OCI-LY3 (cell line): ENCODE data around the gene MUC2.

Source experiments
- H2AFZ ChIP-seq: fragments of 200-600, 300-600 bp; shearing (Covaris generic); 2 replicates; pipeline ENCODE4 v1.6.0; 2014; ENCODE audit warnings: antibody characterized with exemption, low read depth, low read length
- H3K27ac ChIP-seq: fragments of 200-600, 300-600 bp; sonication (generic); 2 replicates; pipeline ENCODE4 v1.5.1; 2014; ENCODE audit warnings: mild to moderate bottlenecking, low read length, moderate library complexity, mixed read lengths
- H3K27me3 ChIP-seq: fragments of 200-600, 300-600 bp; sonication (generic); 2 replicates; pipeline ENCODE4 v1.6.1; 2014; ENCODE audit warnings: low read depth, low read length, mixed read lengths
- H3K36me3 ChIP-seq: fragments of 200-600, 300-600 bp; sonication (generic); replicated peaks from 2 replicates; pipeline ENCODE3; 2014; ENCODE audit warnings: low read depth, low read length, mixed read lengths
- H3K4me1 ChIP-seq: fragments of 300-600, 200-600 bp; sonication (generic); 2 replicates; pipeline ENCODE4 v1.6.1; 2014; ENCODE audit warnings: low read length, mixed read lengths
- H3K4me2 ChIP-seq: fragments of 200-600, 300-600 bp; sonication (generic); 2 replicates; pipeline ENCODE4 v1.6.1; 2014; ENCODE audit warnings: low read length, mixed read lengths
- H3K4me3 ChIP-seq: fragments of 300-600, 200-600 bp; sonication (generic); 2 replicates; pipeline ENCODE4 v1.5.1; 2014; ENCODE audit warnings: antibody characterized with exemption, mild to moderate bottlenecking, low read length, moderate library complexity
- H3K79me2 ChIP-seq: fragments of 300-600, 200-600 bp; shearing (Covaris generic); 2 replicates; pipeline ENCODE4 v1.6.1; 2014; ENCODE audit warnings: mild to moderate bottlenecking, low read length, mixed read lengths
- H3K9ac ChIP-seq: fragments of 300-600, 200-600 bp; shearing (Covaris generic); 2 replicates; pipeline ENCODE4 v1.6.0; 2014; ENCODE audit warnings: mild to moderate bottlenecking, low read length, moderate library complexity
- H3K9me3 ChIP-seq: fragments of 200-600, 300-600 bp; shearing (Covaris generic); 2 replicates; pipeline ENCODE4 v1.6.1; 2014; ENCODE audit warnings: low read length, mixed read lengths; ENCODE audit not compliant: insufficient read depth
- H4K20me1 ChIP-seq: fragments of 200-600, 300-600 bp; sonication (generic); 2 replicates; pipeline ENCODE4 v1.6.1; 2016; ENCODE audit warnings: low read length, mixed read lengths; ENCODE audit not compliant: insufficient read depth
- CTCF ChIP-seq: fragments of 200-600, 300-600 bp; sonication (generic); IDR thresholded peaks from 2 replicates; pipeline ENCODE4 v1.5.1; 2014; ENCODE audit warnings: antibody characterized with exemption, low read length, low read depth
- EZH2phosphoT487 ChIP-seq: fragments of 200-600 bp; shearing (Covaris generic); IDR thresholded peaks from 2 replicates; pipeline ENCODE4 v1.6.1; 2018; ENCODE audit warnings: antibody characterized with exemption, mixed run types, low read depth

MUC2 gene

GRCh38 chr11:1117992-1118391 is 43.3 kb downstream of the MUC2 start:
- TF ChIP-seq CTCF (no peak), EZH2phosphoT487 (no peak)
- H3K36me3 ChIP-seq: no peaks in the 10 kb centered on the region
- no peak overlapping the region for H2AFZ ChIP-seq
- H3K9ac ChIP-seq: no peak overlapping the region
- no peaks in the 10 kb centered on the region for H4K20me1 ChIP-seq
- no peaks in the 10 kb centered on the region for H3K79me2 ChIP-seq
- no peaks in the 10 kb centered on the region for H3K9me3 ChIP-seq
- H3K4me2 ChIP-seq: no peak overlapping the region
- H3K4me3 ChIP-seq: no peak overlapping the region
- H3K27ac ChIP-seq: no peak overlapping the region
- H3K4me1 ChIP-seq: no peaks in the 10 kb centered on the region
- H3K27me3 ChIP-seq: no peaks in the 10 kb centered on the region

GRCh38 chr11:1118755-1119603 is 44.3 kb downstream of the MUC2 start:
- Histone ChIP-seq H3K79me2 (no peaks in the 10 kb centered on the region), H3K9ac (no peak overlapping the region), H3K27me3 (no peaks in the 10 kb centered on the region), H3K4me2 (no peak overlapping the region), H2AFZ (no peak overlapping the region), H3K4me1 (no peaks in the 10 kb centered on the region), H3K9me3 (no peaks in the 10 kb centered on the region), H3K27ac (no peak overlapping the region), H3K4me3 (no peak overlapping the region), H3K36me3 (no peaks in the 10 kb centered on the region), H4K20me1 (no peaks in the 10 kb centered on the region)
- TF ChIP-seq EZH2phosphoT487: no peak
- no peak for TF ChIP-seq CTCF

- Histone ChIP-seq H3K27ac (no peak overlapping the region), H3K79me2 (no peaks in the 10 kb centered on the region), H3K27me3 (no peaks in the 10 kb centered on the region), H3K9me3 (no peaks in the 10 kb centered on the region), H3K4me3 (no peak overlapping the region), H3K9ac (no peak overlapping the region), H4K20me1 (no peaks in the 10 kb centered on the region), H2AFZ (no peak overlapping the region), H3K4me2 (no peak overlapping the region), H3K4me1 (no peaks in the 10 kb centered on the region), H3K36me3 (no peaks in the 10 kb centered on the region)
- TF ChIP-seq CTCF: no peak
These were observed 45.0 kb downstream of the MUC2 start for GRCh38 chr11:1119604-1120146.

- no peak overlapping the region for H3K27ac ChIP-seq
- H4K20me1 ChIP-seq: no peaks in the 10 kb centered on the region
These were observed 46.1 kb downstream of the MUC2 start for GRCh38 chr11:1120532-1121330.

More at GRCh38 chr11:1120532-1121330, 46.1 kb downstream of the MUC2 start:
- H3K4me2 ChIP-seq: no peak overlapping the region
- H2AFZ ChIP-seq: no peak overlapping the region
- H3K4me1 ChIP-seq: no peaks in the 10 kb centered on the region
- TF ChIP-seq EZH2phosphoT487: no peak
- TF ChIP-seq CTCF: no peak
- H3K79me2 ChIP-seq: no peaks in the 10 kb centered on the region
- no peaks in the 10 kb centered on the region for H3K36me3 ChIP-seq
- no peaks in the 10 kb centered on the region for H3K27me3 ChIP-seq
- no peaks in the 10 kb centered on the region for H3K9me3 ChIP-seq
- H3K4me3 ChIP-seq: no peak overlapping the region
- H3K9ac ChIP-seq: no peak overlapping the region
